Astrocyte of the cerebellum (primary cell): ENCODE results near the gene PRKCE.

ENCODE experiments used
- DNase-seq: peaks from one replicate; pipeline ENCODE4 v3.0.0-alpha.2; 2011; ENCODE audit warnings: low read depth
- H3K4me3 ChIP-seq: 2 replicates; pipeline ENCODE4 v1.5.1; 2011; ENCODE audit warnings: mild to moderate bottlenecking, low read depth, low read length, moderate library complexity
- CTCF ChIP-seq: IDR thresholded peaks from 2 replicates; pipeline ENCODE4 v1.5.1; 2012; ENCODE audit warnings: low read length, low read depth, moderate library complexity, mild to moderate bottlenecking; ENCODE audit errors: missing control alignments
- in situ Hi-C: cut with HindIII; loops from 2 replicates; pipeline ENCODE4 v1.10.0; 2017; ENCODE audit warnings: low sequenced_read_pairs

PRKCE gene

GRCh38 chr2:45777996-45778719 lies 126.7 kb downstream of the PRKCE start:
- no peak overlapping the region for H3K4me3 ChIP-seq
- in situ Hi-C loops, result no loop called here
- DNase-seq, result no peak
- TF ChIP-seq CTCF, result no peak

GRCh38 chr2:45778720-45779171 lies 127.3 kb downstream of the PRKCE start:
- TF ChIP-seq CTCF, result peak; percentile 62
- no peak overlapping the region for H3K4me3 ChIP-seq
- in situ Hi-C loops, result no loop called here
- no peak for DNase-seq

- no peak overlapping the region for H3K4me3 ChIP-seq
- no peak for TF ChIP-seq CTCF
- DNase-seq, result no peak
- in situ Hi-C loops, result no loop called here
Observed at GRCh38 chr2:45780541-45781463, 129.3 kb downstream of the PRKCE start.

GRCh38 chr2:45781464-45781811 lies 130.0 kb downstream of the PRKCE start:
- H3K4me3 ChIP-seq, result no peak overlapping the region
- no peak for TF ChIP-seq CTCF
- in situ Hi-C loops, result no loop called here
- no peak for DNase-seq

- DNase-seq, result no peak
- TF ChIP-seq CTCF, result no peak
- no peak overlapping the region for H3K4me3 ChIP-seq
- in situ Hi-C loops, result no loop called here
Observed at GRCh38 chr2:45782436-45782835, 131.0 kb downstream of the PRKCE start.

- in situ Hi-C loops, result no loop called here
- no peak overlapping the region for H3K4me3 ChIP-seq
- no peak for TF ChIP-seq CTCF
- DNase-seq, result no peak
Observed at GRCh38 chr2:45782986-45783385, 131.5 kb downstream of the PRKCE start.
